NCI-H1694 (cell line): ENCODE data around the gene RASAL3.

Experiments used
- DNase-seq: peaks from one replicate; lab custom pipeline; 2025; lab: John Stamatoyannopoulos, UW

The RASAL3 gene

DNA sequence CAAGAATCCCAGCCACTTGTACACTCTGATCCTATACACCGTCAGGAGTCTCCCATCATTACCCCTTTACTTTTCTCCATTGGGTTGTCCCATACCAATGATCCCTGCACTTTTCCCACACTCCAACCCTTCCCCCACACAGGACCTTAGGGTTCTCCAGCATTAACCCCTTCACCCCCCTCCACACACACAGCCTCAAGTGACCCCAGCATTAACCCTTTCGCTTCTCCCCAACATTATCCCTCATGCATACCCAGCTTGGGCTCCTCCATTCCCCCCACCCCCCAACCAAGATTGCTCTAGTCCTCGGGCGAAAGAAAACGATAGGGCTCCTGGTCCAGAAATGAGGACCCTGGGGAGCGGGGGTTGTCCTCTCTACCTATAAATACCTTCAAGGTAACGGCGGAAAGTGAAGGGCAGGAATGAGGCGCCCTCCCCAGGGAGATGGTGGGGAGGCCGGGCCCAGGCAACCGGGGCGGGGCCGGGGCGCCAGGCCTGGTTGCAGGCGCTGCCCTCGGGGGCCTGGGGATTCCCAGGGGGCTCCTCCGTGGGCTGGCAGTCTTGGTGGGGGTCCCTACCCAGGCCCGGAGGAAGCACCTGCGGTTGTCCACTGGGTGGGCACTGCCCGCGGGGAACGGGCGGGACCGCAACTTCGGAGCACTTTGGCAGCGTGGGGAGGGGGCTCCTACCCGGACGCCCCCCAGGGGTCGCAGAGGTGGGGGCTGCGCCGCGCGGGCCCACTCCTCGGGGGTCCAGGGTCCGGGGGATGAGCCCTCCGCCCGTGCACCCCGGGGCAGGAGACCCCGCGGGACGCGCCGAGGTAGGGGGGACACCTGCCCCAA, 15.3 kb downstream of the RASAL3 start:
- no peak for DNase-seq

DNA sequence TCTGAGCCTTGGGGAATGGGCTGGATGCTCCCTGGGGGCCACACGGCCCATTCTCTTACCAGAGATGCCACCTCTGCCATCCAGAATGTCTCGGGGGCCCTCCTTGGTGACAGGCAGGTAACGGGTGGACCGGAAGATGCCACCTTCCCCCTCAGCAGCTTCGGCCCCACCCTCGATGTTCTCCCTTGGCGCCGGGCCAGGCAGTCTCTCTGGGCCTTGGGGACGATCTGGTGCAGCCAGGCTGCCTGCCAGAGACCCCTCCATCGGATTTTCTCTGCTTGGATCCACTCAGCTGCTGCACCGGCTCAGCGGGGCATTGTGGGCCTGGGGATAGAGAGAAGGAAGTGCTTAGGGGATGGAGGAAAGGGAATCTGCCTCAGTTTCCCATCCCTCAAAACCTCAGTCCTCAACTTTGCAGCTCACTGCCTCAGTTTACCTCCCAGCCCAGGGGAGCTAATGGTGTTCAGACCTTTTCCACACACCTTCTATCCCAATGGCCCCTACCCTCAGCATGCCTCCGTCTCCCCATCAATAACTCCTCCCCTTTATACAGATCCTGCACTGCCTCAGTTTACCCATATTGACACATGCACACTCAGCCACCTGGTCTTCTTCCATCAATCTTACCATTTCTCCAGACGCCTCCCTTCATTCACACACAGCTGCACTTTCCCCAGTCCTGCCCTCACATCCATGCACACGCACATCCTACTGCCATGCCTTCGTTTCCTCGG, 16.1 kb downstream of the RASAL3 start:
- DNase-seq, result no peak

DNA sequence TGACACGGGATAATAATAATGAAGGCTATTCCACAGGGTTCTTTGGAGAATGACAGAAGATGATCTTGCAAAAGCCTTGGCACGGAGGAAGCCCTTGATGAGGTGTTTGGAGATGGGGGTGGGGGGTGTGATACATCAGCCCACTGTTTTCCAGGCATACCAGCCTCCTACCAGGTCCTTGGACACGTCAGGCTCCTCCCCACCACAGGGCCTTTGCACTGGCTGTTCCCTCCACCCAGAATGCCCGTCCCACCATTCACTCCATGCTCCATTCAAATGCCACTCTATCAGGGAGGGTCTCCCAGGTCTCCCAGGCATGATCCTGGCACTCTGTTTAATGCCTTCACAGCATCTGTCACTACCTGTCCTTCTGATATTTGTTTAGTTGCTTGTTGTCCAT, 17.3 kb downstream of the RASAL3 start:
- DNase-seq, result no peak

DNA sequence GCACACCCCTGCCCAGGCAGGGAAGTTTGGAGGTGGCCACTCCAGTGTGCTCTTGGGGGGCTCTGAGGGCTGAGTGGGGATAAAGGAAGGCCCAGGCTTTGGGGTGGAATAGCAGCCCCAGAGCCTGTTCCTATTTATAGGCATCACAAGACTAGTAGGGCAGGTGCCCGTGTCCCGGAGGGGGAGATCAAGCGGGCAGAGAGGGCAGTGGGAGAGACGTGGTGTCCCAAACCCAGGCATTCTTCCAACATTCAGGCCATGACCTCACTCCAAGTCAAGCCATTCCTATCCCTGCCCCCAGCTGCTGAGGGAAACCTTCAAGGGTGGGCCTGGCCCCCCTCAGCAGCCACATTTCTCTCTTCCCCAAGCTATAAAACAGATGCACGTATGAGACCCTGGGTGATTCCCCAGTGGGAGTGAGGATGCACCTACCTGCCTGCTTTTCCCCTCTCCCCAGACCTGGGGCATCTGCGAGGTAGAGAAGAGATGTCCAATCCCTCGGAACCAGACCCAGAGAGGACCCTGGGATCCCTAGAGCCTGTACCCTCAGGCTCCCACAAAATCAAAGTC, 18.5 kb downstream of the RASAL3 start:
- no peak for DNase-seq

DNA sequence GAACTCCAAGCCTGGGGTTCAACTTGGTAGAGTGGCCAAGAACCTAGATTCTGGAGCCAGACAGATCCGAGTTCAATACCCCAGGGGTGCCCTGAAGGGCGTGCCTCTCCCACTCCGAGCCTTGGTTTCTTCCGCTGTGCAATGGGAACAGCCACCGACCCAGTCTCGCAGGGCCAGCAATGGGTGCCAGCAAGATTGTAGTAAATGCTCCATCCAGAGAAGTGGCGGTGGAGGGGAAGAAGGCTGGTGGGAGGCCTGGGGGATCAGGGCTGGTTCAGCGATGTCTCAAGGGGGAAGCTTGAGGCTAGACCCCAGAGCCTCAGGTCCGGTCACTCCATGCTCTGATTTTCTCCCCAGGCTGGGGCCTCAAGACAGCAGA, 19.1 kb downstream of the RASAL3 start:
- DNase-seq, result no peak

DNA sequence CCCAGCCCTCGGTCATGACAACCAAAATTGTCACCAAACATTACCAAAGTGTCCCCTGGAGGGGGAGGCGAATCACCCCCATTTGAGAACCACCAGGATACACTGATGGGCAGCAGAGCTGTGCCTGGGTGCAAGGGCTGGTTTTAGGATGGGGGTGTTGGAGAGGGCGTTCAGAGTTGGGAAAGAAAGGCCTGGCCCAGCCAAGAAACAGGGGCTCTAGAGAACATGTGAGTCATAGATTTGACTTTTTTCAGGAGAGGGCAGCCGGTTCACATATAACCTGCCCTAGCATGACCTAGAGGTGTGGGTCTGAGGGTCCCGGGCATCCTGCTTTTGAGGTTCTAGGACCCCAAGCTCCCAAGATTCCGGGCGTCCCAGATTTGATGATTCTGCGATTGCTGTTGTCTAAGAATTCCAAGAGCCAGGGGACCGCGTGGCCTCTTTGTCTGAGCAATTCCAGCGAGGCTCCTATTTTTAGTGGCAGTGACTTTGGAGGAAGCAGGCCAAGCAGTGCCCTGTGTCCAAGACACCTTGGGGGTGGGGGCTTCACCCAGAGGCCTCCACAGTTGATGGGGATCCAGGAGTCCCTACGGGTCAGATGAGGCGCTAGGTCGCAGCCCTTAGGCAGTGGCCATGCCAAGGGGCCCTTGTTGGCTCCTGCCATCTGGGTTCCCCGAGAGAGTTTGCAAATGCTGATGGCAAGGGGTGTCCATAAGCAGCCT, 19.7 kb downstream of the RASAL3 start:
- no peak for DNase-seq

DNA sequence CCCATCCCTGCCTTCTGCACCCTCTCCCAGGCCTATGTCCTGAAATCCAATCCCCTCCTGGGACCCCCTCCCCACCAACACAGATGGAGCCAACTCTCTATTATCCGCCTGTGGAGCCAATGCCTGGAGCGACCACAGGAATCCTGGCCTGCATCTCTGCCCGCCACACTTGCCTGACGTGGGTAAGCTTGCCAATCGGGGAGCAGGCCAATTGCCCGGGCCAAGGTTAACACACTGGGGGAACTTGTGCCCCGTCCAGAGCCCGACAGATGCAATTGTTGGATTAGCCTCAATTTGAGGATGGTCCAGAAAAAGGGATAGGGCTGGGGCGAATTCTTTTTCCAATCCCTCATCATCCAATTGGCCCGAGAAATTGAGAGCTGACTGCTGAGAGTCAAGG, 20.5 kb downstream of the RASAL3 start:
- no peak for DNase-seq

DNA sequence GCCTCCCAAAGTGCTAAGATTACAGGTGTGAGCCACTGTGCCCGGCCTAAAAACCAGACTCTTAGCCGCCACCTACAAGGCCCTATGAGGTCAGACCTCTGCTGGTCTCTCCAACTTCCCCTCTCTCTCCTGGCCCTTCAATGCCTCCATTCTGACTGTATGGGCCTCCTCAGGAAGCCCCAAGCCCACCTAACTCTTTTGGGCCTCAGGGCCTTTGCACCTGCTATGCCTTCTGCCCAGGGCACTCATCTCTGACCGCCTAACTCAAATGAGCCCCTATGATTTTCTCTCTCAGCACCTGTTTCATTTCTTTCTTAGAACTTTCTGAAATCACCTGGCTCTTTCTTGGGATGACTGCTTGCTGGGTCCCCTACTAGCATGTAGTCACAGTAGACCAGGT, 21.0 kb downstream of the RASAL3 start:
- DNase-seq, result no peak

DNA sequence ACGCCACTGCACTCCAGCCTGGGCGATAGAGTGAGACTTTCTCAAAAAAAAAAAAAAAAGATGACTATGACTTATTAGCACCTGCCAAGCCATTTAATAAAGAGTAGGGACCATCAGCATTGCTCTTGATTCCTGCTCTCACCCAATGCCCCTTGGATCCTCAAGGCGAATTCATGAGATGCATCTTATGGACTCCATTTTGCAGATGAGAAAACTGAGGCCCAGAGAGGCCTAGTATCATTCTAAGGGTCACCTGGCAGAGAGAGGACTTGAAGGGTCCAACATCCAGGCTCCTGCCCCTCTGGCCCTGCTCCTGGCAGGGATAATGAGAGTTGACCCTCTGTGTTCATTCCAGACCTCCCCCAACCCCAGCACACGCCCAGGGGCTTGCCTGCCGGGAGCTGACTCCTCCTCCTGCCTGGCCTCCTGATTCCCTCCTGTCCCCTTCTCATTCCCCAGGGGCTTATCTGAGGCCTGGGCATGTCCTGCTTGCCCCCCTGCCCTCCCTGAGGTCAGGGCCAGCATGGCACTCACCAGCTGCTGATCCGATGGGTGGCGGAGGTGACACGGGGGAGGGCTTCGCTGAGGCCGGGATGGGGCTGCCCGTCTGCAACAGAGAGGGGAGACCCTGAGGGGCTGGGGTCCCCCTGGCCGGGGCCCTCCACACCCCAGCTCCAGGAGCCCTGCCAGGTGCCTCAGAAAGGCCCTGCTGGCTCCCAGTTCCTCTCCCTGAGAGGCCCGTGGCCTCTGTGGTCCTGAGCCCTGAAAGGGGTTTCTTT, 22.0 kb downstream of the RASAL3 start:
- no peak for DNase-seq

DNA sequence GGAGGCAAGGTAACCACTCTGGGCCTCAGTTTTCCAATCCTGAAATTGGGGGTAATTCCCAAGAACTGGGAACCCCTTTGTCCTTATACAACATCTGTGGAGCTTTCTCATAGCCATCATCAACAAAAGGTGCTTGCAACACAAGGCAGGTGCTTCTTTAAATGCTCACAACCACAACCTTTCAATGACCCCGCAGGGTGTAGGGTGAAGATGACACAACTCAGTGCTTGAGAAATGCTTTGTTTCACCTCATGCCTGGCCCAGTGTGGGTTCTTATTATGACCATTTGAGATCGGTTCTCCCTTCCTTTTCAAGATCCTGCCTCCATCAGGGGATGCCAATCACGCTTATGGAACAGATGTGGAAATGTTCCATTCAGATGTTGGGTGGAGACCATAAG, 23.0 kb downstream of the RASAL3 start:
- no peak for DNase-seq

DNA sequence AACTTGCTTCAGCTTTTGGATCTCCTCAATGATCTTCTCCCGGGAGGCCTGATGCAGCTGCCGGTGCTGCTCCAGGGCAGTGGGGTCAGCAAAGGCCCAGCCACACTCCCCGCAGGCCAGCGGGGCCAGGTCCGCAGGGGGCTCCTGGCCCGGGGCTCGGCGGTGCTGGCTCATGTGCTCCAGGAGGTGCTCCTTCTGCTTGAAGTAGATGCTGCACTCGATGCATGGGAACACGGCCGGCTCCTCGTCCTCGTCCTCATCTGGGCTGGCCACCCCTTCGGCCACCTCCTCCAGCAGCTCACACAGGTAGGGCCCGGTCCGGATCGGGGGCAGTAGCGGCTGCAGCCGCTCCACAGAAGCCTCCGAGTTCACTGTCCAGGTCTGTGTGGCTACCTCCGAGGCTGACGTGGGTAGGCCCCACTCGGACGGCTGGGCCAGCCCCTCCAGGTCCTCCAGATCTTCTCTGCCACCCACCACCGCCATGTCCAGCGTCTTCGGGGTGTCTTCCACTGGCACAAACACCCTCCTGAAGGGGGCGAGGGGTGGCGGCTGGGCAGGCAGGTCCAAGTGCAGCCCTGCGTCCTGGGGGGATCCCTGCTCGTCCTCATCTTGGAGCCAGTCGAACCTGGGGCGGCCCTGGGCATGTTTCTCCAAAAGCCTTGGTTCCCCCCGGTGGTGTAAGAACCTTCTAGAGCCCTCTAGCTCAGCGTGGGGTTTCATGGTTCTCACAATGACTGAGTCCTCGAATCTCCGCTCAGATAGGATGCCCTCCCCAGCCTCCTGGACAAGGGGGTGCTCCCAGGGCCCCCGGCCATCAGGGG, 24.3 kb downstream of the RASAL3 start:
- no peak for DNase-seq

DNA sequence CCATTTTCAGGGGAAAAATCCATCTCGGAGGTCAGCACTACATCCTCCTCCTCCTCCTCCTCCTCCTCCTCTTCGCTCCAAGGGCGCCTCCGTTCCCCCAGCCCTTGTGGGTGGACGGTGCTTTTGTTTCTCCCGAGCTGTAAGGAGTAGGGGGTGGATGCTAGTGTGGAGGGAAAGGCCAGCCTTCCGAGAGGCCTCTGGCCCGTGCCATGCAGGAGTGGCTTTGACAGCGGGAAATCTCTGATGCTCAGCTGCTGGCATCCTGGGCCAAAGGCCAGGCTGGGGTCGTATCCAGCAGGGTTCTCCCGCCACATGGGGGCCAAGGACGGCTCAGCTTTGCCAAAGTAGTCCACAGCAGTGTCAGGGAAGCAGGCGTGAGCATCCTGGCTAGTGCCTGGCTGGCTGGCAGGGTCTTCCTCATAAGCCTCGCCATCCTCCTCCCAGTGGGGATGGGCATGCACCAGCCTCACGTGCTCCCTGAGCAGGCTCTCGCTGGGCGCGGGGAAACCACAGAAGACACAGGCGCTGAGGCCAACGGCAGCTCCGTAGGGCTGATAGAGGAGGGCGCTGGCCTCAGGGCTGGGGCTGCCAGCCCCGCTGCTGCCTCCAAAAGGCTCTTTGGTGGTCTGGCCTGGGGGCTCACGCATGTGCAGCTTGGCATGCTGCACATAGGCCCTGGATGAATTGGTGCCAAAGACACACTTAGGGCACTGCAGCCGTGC, 25.1 kb downstream of the RASAL3 start:
- DNase-seq, result no peak

DNA sequence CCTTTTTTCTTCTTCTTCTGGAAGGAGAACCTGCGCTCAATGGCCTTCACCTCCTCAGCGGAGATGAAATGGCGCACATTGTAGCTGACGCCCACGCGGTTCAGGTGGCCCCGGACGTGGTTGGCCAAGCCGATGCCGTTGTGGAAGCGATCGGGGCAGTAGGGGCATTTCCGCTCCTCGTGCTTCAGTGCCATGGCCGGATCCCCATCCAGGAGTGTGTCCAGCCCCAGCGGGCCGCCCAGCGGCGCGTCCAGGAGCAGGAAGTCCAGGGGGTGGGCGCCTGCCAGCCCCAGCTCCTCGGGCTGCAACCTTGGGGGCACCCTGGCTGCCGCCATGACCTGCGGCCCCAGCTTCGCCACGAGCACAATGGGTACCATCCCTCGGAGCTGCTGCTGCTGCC, 25.8 kb downstream of the RASAL3 start:
- DNase-seq, result no peak

DNA sequence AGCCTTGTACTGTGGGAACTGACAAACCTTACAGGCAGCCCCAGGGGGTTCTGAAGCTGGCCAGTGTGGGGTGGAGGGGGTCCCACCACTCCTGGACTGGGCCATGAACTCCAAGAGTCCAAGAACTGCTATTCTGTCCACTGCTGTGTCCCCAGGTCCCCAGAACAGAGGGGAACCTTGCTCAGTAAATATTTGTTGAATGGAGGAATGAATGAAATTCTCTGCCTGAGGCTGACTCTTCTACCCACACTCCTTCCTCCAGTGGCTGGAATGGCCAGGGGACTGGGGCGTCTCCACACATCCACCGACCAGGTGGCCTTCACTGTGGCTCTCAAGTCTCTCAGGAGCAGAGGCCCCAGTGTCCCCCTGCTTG, 26.2 kb downstream of the RASAL3 start:
- no peak for DNase-seq

DNA sequence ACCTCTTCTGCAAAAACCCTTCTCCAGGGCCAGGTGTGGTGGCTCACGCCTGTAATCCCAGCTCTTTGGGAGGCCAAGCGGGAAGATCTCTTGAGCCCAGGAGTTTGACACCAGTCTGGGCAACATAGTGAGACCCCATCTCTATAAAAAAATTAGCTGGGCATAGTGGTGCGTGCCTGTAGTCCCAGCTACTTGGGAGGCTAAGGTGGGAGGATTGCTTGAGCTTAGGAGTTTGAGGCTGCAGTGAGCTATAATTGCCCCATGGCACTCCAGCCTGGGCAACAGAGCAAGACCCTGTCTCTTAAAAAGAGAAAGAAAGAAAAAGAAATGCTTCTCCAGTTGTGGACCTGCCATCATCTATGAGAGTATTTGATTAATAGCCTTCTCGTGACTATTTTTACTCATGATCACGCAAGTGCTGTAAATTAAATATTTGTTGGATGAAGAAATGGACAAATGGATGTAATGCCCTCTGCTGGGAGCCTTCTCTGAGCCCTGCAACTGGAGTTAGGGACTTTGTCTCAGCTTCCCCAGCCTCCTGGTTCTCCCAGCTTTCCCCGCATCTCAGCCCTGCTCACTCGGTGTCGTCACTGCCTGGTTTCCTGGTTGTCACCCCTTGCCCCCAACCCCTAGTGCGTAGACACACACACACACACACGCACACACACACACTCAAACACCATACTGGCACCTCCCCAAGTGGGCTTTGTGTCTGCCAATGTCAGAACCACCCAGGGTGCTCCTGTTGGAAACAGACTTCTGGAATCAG, 26.8 kb downstream of the RASAL3 start:
- no peak for DNase-seq

DNA sequence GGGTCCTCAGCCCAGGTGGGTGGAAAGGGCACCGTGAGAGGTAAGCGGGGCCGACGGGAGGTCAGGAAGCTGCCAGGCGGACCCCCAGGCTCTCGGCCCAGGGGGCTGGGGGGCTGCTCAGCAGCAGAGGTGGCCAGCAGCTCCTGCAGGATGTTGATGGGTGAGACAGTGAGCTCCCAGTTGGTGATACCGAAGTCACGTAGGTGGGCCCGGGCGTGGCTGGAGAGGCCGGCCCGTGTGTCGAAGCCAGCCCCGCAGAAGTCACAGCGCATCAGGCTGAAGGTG, 27.6 kb downstream of the RASAL3 start:
- DNase-seq, result no peak

DNA sequence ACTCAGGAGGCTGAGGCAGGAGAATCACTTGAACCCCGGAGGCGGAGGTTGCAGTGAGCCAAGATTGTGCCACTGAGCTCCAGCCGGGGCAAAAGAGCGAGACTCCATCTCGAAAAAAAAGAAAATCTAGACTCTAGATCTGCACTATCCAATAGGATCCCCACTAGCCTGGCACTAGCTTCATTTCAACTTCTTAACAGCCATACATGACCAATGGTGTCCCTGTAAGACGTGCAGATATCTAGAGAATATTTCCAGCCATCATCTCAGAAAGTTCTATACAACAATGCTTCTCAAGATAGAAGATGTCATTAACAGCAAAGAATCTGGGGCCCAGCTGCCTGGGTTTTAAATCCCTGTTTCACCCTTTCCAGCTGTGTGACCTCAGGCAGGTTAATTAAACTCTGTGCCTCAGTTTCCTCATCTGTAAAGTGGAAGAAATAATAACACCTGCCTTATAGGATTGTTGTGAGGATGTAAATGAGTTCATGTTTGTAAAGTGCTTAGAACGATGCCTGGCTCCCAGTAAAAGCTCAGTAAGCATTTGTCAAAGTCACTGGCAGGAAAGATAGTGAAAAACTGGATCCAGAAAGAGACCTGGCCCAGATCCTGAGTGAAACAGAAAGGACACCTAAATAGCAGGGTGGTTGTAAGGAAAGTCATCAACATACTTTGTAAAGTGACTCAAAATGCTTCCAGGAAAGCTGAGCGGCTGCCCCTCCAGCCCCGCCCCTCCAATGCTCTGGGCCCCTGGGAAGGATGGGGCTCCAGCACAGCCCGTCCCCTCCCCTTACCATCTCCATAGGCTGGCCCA, 28.1 kb downstream of the RASAL3 start:
- no peak for DNase-seq

DNA sequence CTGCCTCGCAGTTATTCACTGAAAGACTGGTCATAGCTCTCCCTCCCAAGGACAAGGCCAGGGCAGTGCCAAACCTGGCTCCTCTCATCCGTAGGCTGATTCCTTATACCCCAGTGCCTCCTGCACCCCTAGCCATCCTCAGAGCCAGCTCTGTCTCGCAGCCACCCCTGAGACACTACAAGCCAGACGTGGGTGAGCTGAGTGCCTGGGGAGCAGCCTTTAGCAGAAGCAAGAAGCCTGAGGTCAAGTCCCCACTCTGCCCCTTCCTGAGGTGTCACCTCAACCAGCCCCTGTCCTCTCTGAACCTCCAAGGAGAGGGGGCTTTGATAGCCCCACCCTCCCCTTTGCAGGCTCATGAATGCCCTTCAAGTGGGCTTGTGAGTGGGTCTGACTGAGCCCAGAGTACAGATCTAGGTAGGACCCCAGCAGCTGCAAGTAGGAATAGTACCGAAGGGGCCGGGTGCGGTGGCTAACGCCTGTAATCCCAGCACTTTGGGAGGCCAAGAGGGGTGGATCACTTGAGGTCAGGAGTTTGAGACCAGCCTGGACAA, 30.8 kb downstream of the RASAL3 start:
- no peak for DNase-seq
